HG02973 (cell line): ENCODE results near the gene FOXE3.

Experiments used
- ATAC-seq: cut with Tn5 transposase; IDR thresholded peaks from one replicate; pipeline ENCODE4 v1.9.1; 2021; ENCODE audit warnings: moderate library complexity; ENCODE audit not compliant: unreplicated experiment

FOXE3 gene

GRCh38 chr1:47403321-47403910 lies 12.7 kb upstream of the FOXE3 start:
- no peak for ATAC-seq

DNA sequence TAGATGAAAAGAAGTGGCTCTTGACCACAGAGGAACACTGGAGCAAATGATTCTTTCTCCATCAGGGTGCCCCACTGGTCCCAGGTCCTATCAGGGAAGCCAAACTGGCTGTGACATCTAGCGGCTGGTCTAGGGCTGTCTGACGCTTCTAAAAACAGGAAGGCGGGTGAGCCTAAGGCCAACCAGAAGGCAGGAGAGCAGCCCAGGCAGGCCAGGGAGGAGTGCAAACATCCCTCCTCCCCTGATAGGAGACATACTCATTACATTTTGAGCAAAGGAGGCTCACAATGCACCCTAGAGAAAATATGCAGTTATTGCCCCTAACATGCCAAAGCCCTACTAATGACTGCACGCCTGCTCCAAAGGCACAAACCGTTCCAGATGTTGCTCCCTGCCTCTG lies 10.4 kb upstream of the FOXE3 start:
- no peak for ATAC-seq

- no peak for ATAC-seq
These were observed 9.1 kb upstream of the FOXE3 start for GRCh38 chr1:47406966-47407365.

DNA sequence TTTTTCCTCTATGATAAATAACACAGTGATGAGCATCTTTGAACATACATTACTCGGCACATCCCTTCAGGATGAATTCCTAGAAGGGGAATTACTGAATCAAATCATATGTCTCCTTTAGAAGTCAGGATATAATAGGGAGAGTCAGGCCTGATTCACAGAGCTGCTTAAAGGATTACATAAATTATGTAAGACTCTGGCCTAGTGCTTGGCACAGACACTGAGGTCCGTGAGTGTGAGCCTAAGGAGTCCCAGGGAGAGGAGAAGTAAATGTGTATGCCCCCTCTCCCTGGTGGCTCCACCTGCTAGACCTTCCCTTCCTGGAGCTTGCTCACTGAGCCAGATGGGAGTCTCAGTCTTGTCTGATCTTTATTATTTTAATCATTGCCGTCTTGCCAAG lies 8.6 kb upstream of the FOXE3 start:
- ATAC-seq, result no peak

GRCh38 chr1:47409311-47410067 lies 6.6 kb upstream of the FOXE3 start:
- ATAC-seq, result no peak

- no peak for ATAC-seq
These were observed 6.0 kb upstream of the FOXE3 start for GRCh38 chr1:47410068-47410455.

DNA sequence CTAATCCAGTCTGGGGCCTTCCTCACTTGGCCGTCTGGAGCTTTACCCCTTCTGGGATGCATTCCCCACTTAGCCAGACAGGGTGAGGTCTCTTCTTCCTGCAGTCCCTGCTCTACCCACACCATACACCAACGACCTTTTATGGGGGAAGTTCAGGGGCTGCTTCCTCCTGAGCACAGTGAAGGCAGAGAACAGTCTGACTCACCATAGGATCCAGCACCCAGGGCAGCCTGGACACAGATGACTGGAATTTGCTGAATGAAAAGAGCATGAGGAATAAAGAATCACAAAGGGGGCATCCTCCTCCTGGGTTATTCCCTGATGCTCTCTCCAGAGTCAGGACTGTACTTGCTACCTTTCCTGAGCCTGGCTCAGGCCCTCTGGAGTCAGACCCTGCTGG lies 4.6 kb upstream of the FOXE3 start:
- no peak for ATAC-seq

- ATAC-seq, result no peak
These were observed 3.6 kb upstream of the FOXE3 start for GRCh38 chr1:47412437-47412836.

DNA sequence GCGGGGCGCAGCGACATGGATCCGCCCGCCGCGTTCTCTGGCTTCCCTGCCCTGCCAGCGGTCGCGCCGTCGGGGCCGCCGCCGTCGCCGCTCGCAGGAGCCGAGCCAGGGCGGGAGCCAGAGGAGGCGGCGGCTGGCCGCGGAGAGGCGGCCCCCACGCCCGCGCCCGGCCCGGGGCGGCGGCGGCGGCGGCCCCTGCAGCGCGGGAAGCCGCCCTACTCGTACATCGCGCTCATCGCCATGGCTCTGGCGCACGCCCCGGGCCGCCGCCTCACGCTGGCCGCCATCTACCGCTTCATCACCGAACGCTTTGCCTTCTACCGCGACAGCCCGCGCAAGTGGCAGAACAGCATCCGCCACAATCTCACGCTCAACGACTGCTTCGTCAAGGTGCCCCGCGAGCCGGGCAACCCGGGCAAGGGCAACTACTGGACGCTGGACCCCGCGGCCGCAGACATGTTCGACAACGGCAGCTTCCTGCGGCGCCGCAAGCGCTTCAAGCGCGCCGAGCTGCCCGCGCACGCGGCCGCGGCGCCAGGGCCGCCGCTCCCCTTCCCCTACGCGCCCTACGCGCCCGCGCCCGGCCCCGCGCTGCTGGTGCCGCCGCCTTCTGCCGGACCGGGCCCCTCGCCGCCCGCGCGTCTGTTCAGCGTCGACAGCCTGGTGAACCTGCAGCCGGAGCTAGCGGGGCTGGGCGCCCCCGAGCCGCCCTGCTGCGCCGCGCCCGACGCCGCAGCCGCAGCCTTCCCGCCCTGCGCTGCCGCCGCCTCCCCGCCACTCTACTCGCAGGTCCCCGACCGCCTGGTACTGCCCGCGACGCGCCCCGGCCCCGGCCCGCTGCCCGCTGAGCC lies 459 bp downstream of the FOXE3 start:
- no peak for ATAC-seq

GRCh38 chr1:47417170-47418044 lies 1.3 kb downstream of the FOXE3 start:
- no peak for ATAC-seq

GRCh38 chr1:47418122-47418521 lies 2.0 kb downstream of the FOXE3 start:
- ATAC-seq, result no peak

GRCh38 chr1:47418681-47419325 lies 2.7 kb downstream of the FOXE3 start:
- no peak for ATAC-seq

DNA sequence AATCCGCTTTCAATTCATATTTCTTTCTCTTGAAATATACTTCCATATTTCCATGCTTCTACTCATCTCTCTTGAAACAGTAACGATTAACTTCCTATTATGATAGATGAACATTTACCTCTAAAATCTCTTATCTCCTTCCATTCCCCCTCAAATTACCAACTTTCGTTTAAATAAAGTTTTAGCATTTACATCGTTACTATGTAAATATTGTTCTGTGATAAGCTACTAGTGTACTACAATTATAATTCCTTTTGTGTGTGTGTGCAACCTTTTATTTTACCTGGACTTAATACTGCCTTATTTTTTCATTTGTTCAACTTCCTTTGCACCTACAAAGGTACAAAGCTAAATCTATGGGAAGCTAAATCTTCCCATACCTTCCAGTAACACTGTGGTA lies 4.5 kb downstream of the FOXE3 start:
- ATAC-seq, result no peak

GRCh38 chr1:47423872-47424271 lies 7.8 kb downstream of the FOXE3 start:
- ATAC-seq, result no peak

GRCh38 chr1:47424336-47424982 lies 8.4 kb downstream of the FOXE3 start:
- no peak for ATAC-seq

- ATAC-seq, result no peak
These were observed 15.4 kb downstream of the FOXE3 start for GRCh38 chr1:47431534-47431933.

GRCh38 chr1:47432071-47433036 lies 16.3 kb downstream of the FOXE3 start:
- ATAC-seq, result no peak

- ATAC-seq, result no peak
These were observed 16.9 kb downstream of the FOXE3 start for GRCh38 chr1:47433037-47433421.
